ENCODE results near the gene TSPAN13. TPM values are rescaled to one million over a fixed set of nuclear protein-coding genes. Genes with fewer than 3 reads are reported as not detected.

Gene TSPAN13
- total RNA-seq, 1 experiment from 2014 or later = 80.8 TPM

- intact Hi-C loops (cut with micrococcal nuclease; ENCODE audit: unreplicated experiment) (loop anchor here (5.0 kb wide), 1 partner anchor 99 kb away; no protein-coding TSS in a partner anchor), in situ Hi-C loops (cut with HindIII; ENCODE audit: low pct_unique_long_range_greater_than_20kb, low sequenced_read_pairs) (no loop called here)
- Histone ChIP-seq H3K36me3 (ENCODE audit: control insufficient read depth, insufficient read depth, low read length) (peaks cover 20% of the 10 kb centered on the region), H3K4me3 (ENCODE audit: low read depth in 2 of 2, low read length in 2 of 2) (no peak overlapping the region), H3K9me3 (ENCODE audit: control insufficient read depth, insufficient read depth, low read depth, low read length) (no peaks in the 10 kb centered on the region), H3K27me3 (ENCODE audit: control insufficient read depth, insufficient read depth, low read length) (no peaks in the 10 kb centered on the region), H3K27ac (ENCODE audit: low read length) (peak overlapping the region; percentile 75), H3K4me1 (ENCODE audit: control insufficient read depth, insufficient read depth, low read length) (peaks cover 36% of the 10 kb centered on the region)
- CTCF ChIA-PET = interaction anchor here (0.5 to 2.6 kb wide), 9 partner anchors 46 to 295 kb away, joined by 3 to 9 read pairs (median 5); no protein-coding TSS in a partner anchor
- TF ChIP-seq TCF7L2 (IDR thresholded peaks at IDR 0.05; ENCODE audit: low read depth, low read length) (no peak), CTCF (IDR thresholded peaks at IDR 0.05) (no peak), SIN3A (IDR thresholded peaks at IDR 0.05; ENCODE audit: borderline replicate concordance, insufficient read depth, low read depth, low read length) (no peak), POLR2AphosphoS5 (IDR thresholded peaks at IDR 0.05; ENCODE audit: low read depth, low read length) (no peak)
- TF ChIP-seq, protein P1, sequence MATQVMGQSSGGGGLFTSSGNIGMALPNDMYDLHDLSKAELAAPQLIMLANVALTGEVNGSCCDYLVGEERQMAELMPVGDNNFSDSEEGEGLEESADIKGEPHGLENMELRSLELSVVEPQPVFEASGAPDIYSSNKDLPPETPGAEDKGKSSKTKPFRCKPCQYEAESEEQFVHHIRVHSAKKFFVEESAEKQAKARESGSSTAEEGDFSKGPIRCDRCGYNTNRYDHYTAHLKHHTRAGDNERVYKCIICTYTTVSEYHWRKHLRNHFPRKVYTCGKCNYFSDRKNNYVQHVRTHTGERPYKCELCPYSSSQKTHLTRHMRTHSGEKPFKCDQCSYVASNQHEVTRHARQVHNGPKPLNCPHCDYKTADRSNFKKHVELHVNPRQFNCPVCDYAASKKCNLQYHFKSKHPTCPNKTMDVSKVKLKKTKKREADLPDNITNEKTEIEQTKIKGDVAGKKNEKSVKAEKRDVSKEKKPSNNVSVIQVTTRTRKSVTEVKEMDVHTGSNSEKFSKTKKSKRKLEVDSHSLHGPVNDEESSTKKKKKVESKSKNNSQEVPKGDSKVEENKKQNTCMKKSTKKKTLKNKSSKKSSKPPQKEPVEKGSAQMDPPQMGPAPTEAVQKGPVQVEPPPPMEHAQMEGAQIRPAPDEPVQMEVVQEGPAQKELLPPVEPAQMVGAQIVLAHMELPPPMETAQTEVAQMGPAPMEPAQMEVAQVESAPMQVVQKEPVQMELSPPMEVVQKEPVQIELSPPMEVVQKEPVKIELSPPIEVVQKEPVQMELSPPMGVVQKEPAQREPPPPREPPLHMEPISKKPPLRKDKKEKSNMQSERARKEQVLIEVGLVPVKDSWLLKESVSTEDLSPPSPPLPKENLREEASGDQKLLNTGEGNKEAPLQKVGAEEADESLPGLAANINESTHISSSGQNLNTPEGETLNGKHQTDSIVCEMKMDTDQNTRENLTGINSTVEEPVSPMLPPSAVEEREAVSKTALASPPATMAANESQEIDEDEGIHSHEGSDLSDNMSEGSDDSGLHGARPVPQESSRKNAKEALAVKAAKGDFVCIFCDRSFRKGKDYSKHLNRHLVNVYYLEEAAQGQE (IDR thresholded peaks at IDR 0.05; ENCODE audit: insufficient read depth in 1 of 2, low read depth in 2 of 2, low read length in 1 of 2) = no peak
- BruUV-seq (replicated peaks) = no TSS peak
- POLR2A ChIA-PET = interaction anchor here (1.6 kb wide), 1 partner anchor 9 kb away, joined by 3 read pairs; no protein-coding TSS in a partner anchor
- DNase-seq (ENCODE audit: low read depth, low spot score) = no peak
- ATAC-seq = no peak
Observed at GRCh38 chr7:16801579-16801978, 48.0 kb downstream of the TSPAN13 start.

DNA sequence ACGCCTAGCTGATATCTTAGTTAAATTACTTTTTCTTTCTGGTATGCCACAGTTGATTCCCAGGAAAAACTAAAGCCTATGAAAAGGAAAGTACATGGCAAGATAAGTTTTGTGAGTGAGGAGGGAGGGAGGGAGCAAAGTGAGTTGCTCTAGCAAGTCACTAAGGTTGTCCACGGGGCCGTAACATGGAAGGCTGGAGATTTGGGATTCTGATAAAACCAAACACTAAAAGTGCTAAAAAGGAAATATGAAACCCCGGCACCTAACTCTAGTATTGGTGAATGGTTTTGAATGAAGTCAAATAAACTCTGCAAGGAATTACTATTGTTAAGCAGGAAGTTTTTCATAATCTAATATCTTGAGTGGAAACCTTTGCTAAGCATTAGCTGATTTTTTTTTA, 49.6 kb downstream of the TSPAN13 start:
- Histone ChIP-seq H3K36me3 (ENCODE audit: control insufficient read depth, insufficient read depth, low read length) (peaks cover 10% of the 10 kb centered on the region), H3K4me3 (ENCODE audit: low read depth in 2 of 2, low read length in 2 of 2) (peak overlapping the region; percentile 1 to 49; a peak in 3 of 4 replicates), H3K4me1 (ENCODE audit: control insufficient read depth, insufficient read depth, low read length) (peaks cover 36% of the 10 kb centered on the region), H3K27me3 (ENCODE audit: control insufficient read depth, insufficient read depth, low read length) (no peaks in the 10 kb centered on the region), H3K27ac (ENCODE audit: low read length) (peak overlapping the region; percentile 96), H3K9me3 (ENCODE audit: control insufficient read depth, insufficient read depth, low read depth, low read length) (no peaks in the 10 kb centered on the region)
- CTCF ChIA-PET = interaction anchor here (1.9 kb wide), 1 partner anchor 115 kb away, joined by 4 read pairs; no protein-coding TSS in a partner anchor
- DNase-seq (ENCODE audit: low read depth, low spot score) (no peak), ATAC-seq (no peak)
- TF ChIP-seq, protein P1 (IDR thresholded peaks at IDR 0.05; ENCODE audit: insufficient read depth in 1 of 2, low read depth in 2 of 2, low read length in 1 of 2) = no peak
- no peak for TF ChIP-seq TCF7L2 (IDR thresholded peaks at IDR 0.05; ENCODE audit: low read depth, low read length)
- TF ChIP-seq POLR2AphosphoS5 (IDR thresholded peaks at IDR 0.05; ENCODE audit: low read depth, low read length) = no peak
- TF ChIP-seq SIN3A (IDR thresholded peaks at IDR 0.05; ENCODE audit: borderline replicate concordance, insufficient read depth, low read depth, low read length) = no peak
- TF ChIP-seq CTCF (IDR thresholded peaks at IDR 0.05) = no peak
- in situ Hi-C loops (cut with HindIII; ENCODE audit: low pct_unique_long_range_greater_than_20kb, low sequenced_read_pairs) (no loop called here), intact Hi-C loops (cut with micrococcal nuclease; ENCODE audit: unreplicated experiment) (loop anchor here (5.0 kb wide), 1 partner anchor 101 kb away; no protein-coding TSS in a partner anchor)
- no TSS peak for BruUV-seq (replicated peaks)
- POLR2A ChIA-PET = no interaction called here
